Mucosa of gallbladder (tissue), 1 donor: ENCODE data around the gene CD164L2. TPM values are rescaled to one million over a fixed set of nuclear protein-coding genes. Genes with fewer than 3 reads are reported as not detected.
"Not testable (repeated sequence)": the region's sequence is repeated elsewhere in the genome, so short reads cannot be mapped to it uniquely, and the experiment has no call there.

Source experiments
- DNase-seq: peaks from one replicate; pipeline ENCODE4 v3.0.0-alpha.2; 2020; ENCODE audit warnings: low spot score
- total RNA-seq: library from RNA; stranded (reverse); gene quantifications from one replicate; pipeline ENCODE4 v1.2.1, GENCODE V29; 2021
- donor health status: DM: no; HTN: no; CAD: no.

CD164L2 gene
- total RNA-seq: 5.4 TPM

- DNase-seq: peak; percentile 61
Measured at GRCh38 chr1:27383039-27383605, at the start of gene CD164L2. CD164L2 (minus strand) TSS chr1:27383333; CDS start chr1:27383239, 94 bp downstream.

GRCh38 chr1:27432725-27433124 lies 49.6 kb upstream of the CD164L2 start:
- not testable (repeated sequence) for DNase-seq

- no peak for DNase-seq
Measured at GRCh38 chr1:27431601-27431940, 48.4 kb upstream of the CD164L2 start.

- no peak for DNase-seq
Measured at GRCh38 chr1:27430903-27431600, 47.9 kb upstream of the CD164L2 start.

GRCh38 chr1:27429029-27429425 lies 45.9 kb upstream of the CD164L2 start:
- no peak for DNase-seq

- DNase-seq: no peak
Measured at GRCh38 chr1:27428316-27429028, 45.3 kb upstream of the CD164L2 start.

GRCh38 chr1:27427816-27428315 lies 44.7 kb upstream of the CD164L2 start:
- DNase-seq: no peak

GRCh38 chr1:27427329-27427728 lies 44.2 kb upstream of the CD164L2 start:
- DNase-seq: no peak

GRCh38 chr1:27423709-27424108 lies 40.6 kb upstream of the CD164L2 start:
- no peak for DNase-seq

- DNase-seq: peak; percentile 71
Measured at GRCh38 chr1:27418326-27419185, 35.4 kb upstream of the CD164L2 start.

- no peak for DNase-seq
Measured at GRCh38 chr1:27417713-27418112, 34.6 kb upstream of the CD164L2 start.

- DNase-seq: peak; percentile 46
Measured at GRCh38 chr1:27416387-27417111, 33.4 kb upstream of the CD164L2 start.

GRCh38 chr1:27414091-27414490 lies 31.0 kb upstream of the CD164L2 start:
- DNase-seq: no peak

GRCh38 chr1:27413004-27413403 lies 29.9 kb upstream of the CD164L2 start:
- no peak for DNase-seq

- no peak for DNase-seq
Measured at GRCh38 chr1:27412502-27412901, 29.4 kb upstream of the CD164L2 start.

GRCh38 chr1:27410709-27411108 lies 27.6 kb upstream of the CD164L2 start:
- no peak for DNase-seq

- no peak for DNase-seq
Measured at GRCh38 chr1:27409669-27410068, 26.5 kb upstream of the CD164L2 start.

- no peak for DNase-seq
Measured at GRCh38 chr1:27408151-27408550, 25.0 kb upstream of the CD164L2 start.

- DNase-seq: not testable (repeated sequence)
Measured at GRCh38 chr1:27406791-27407190, 23.7 kb upstream of the CD164L2 start.

GRCh38 chr1:27406362-27406680 lies 23.2 kb upstream of the CD164L2 start:
- no peak for DNase-seq

GRCh38 chr1:27405598-27406361 lies 22.6 kb upstream of the CD164L2 start:
- not testable (repeated sequence) for DNase-seq
